Activated CD4-positive, alpha-beta T cell treated with anti-CD3 and anti-CD28 coated beads, Interleukin-2, amount 50 U/mL, for 1 hour (primary cell): ENCODE measurements around the gene PTER.

ENCODE experiments used
- DNase-seq: peaks from one replicate; pipeline ENCODE4 v3.0.0-alpha.2; 2020

The PTER gene

GRCh38 chr10:16545116-16545736 is 108.4 kb downstream of the PTER start:
- DNase-seq = no peak

- DNase-seq = no peak
Observed at GRCh38 chr10:16547973-16548372, 111.2 kb downstream of the PTER start.

- DNase-seq = no peak
Observed at GRCh38 chr10:16559236-16559773, 122.5 kb downstream of the PTER start.

- no peak for DNase-seq
Observed at GRCh38 chr10:16562891-16563290, 126.1 kb downstream of the PTER start.
